Effector memory CD4-positive, alpha-beta T cell (primary cell): Measurements from ENCODE around the gene SCN4A.
"Not testable (repeated sequence)": the region's sequence is repeated elsewhere in the genome, so short reads cannot be mapped to it uniquely, and the experiment has no call there.

ENCODE experiments used
- DNase-seq, 3 donors: peaks; one replicate each; pipeline ENCODE4 v3.0.0-alpha.2; 2020
- H3K27ac ChIP-seq: 2 replicates; pipeline ENCODE4 v1.7.0; 2013; ENCODE audit warnings: mild to moderate bottlenecking, low read length, moderate library complexity; ENCODE audit not compliant: insufficient read depth, poor library complexity, severe bottlenecking
- H3K27me3 ChIP-seq: replicated peaks from 2 replicates; pipeline ENCODE4 v1.7.0; 2013; ENCODE audit warnings: mild to moderate bottlenecking, low read length; ENCODE audit not compliant: insufficient read depth, control insufficient read depth, poor library complexity, severe bottlenecking
- H3K36me3 ChIP-seq: 2 replicates; pipeline ENCODE4 v1.7.0; 2013; ENCODE audit warnings: mild to moderate bottlenecking, low read length, moderate library complexity; ENCODE audit not compliant: control insufficient read depth, insufficient read depth
- H3K4me1 ChIP-seq: 2 replicates; pipeline ENCODE4 v1.7.0; 2013; ENCODE audit warnings: low read length, mild to moderate bottlenecking; ENCODE audit not compliant: control insufficient read depth, insufficient read depth, poor library complexity, severe bottlenecking
- H3K4me3 ChIP-seq: 2 replicates; pipeline ENCODE4 v1.7.0; 2013; ENCODE audit warnings: low read length, low read depth, mild to moderate bottlenecking; ENCODE audit not compliant: insufficient read depth, poor library complexity, severe bottlenecking
- H3K9me3 ChIP-seq: 2 replicates; pipeline ENCODE4 v1.7.0; 2013; ENCODE audit warnings: mild to moderate bottlenecking, low read length, moderate library complexity; ENCODE audit not compliant: control insufficient read depth

Gene SCN4A

DNA sequence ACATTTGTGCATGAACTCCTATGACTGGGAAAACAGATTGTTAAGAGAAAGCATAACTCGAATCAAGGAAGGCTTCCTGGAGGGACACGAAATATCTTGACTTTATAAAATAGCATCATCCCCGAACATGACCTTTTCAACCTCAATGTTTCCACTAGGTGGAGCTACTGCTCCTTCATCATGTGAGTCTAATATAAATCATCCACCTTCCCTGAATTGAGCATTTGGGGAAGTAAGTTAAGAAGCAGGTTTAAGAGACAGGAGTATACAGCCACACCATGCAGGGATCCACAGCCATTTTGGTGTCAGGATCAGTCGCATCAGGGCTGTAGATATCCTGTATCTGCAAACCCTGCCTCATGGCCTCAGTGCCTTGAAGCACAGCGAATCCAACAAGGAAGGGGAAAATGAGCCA, 68.9 kb downstream of the SCN4A start:
- H3K4me3 ChIP-seq, H3K27ac ChIP-seq, H3K36me3 ChIP-seq, DNase-seq, H3K27me3 ChIP-seq, H3K4me1 ChIP-seq, H3K9me3 ChIP-seq: not testable (repeated sequence)

DNA sequence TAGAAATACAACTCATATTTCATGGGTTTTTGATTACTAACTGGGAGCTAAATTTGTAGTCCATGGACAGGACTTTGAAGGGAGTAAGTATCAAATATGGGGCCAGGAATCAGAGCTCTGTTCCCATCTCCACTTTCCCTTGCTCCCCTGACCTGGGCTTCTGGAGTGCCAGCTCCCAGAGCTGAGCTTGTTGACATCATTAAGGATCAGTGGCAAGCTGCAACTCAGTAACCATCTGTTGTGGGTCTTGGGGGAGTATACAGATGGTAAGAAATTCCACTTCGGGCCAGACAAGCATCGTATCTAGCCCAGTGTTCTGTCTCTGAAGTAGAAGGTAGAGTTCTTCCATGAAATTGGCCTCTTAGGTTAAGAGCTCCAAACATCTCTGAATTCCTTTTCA, 70.7 kb downstream of the SCN4A start:
- H3K36me3 ChIP-seq, H3K4me3 ChIP-seq, H3K27ac ChIP-seq, DNase-seq, H3K9me3 ChIP-seq, H3K27me3 ChIP-seq, H3K4me1 ChIP-seq: not testable (repeated sequence)

DNA sequence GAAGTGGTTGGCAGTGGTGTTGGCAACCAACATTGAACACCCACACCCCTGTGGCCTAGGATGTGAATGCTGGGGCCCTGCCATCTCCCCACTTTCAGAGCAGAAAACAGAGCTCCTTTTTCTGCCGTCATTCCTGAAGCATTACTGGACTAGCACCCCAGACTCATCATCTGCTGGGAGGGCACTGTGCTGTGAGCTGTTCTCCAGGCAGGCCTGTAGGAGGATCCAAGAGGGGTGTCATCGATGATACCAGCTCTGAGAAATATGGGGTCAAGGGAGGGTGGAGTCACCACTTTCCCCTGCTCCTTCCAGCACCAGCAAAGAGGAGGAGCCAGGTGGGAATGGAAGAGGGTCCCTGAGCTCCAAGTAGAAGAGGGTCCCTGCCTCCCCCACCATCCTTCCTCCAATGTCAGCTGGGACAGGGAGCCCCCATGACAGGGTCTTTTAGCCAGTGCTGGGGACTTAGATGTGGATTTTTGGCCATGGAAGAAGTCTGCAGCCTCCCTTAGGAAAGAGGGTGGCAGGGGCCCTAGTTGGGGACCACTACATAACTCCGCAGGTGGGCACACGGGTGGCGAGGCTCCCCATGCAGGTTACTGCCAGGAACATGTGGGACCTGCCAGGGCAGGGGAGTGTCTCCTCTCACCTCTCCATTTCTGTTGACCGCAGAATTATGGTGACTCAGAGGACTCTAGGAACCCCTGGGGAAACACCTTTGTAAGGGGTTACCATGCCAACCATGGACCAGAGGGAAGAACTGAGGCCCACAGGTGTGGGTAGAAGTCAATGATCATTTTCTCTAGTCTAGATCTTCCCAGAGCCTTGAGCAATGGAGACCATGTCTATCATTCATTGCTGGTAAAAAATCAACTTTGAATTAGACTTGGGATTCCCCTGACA, 73.6 kb downstream of the SCN4A start:
- H3K27me3 ChIP-seq, H3K4me1 ChIP-seq, H3K9me3 ChIP-seq, H3K27ac ChIP-seq, H3K4me3 ChIP-seq, H3K36me3 ChIP-seq: not testable (repeated sequence)
- DNase-seq = peak; percentile 12 to 18 (median 18)

DNA sequence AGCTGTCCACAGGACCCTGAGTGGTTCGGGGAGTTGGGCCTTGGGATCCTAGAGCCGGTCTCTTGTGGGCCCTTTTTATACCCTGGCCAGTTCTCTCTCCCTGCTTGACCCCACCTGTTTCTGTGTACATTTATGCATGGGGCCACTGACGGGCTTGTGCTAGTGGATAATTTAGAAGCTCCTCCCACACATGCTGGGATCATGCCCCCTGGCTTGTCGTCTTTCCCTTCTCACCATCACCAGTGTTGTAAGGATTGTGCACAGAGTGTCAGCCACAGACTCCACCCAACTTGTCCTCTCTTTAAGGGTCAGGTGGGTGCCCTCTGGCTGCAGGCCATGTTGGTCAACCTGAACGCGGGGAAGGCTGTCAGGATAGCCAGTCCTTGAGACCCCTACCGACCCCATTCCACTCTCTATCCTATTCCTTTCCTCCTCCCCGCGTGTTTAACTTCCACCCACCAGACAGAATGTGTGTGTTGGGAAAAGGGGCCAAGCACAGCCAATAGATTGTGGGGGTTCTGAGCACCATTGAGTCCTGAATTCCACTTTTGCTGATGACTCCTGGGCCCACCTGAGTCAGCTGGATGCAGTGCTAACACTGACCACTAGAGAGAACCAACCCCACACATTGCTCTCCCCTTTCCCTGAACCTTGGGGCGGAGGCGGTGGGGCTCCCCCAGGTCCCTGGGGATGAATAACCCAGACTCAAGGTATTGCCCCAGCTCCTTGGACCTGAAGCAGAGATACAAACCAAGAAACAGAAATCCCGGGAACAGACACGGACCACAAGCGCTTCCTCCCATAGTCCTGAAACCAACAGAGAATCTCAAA, 76.0 kb downstream of the SCN4A start, which contains the start of gene CSH1:
Gene CSH1, minus strand, starts transcription at position 51 of the 831 bp plus-strand sequence. CDS start 63 bp downstream, outside the sequence.
- DNase-seq, H3K4me1 ChIP-seq, H3K27ac ChIP-seq, H3K4me3 ChIP-seq, H3K36me3 ChIP-seq, H3K27me3 ChIP-seq, H3K9me3 ChIP-seq: not testable (repeated sequence)

DNA sequence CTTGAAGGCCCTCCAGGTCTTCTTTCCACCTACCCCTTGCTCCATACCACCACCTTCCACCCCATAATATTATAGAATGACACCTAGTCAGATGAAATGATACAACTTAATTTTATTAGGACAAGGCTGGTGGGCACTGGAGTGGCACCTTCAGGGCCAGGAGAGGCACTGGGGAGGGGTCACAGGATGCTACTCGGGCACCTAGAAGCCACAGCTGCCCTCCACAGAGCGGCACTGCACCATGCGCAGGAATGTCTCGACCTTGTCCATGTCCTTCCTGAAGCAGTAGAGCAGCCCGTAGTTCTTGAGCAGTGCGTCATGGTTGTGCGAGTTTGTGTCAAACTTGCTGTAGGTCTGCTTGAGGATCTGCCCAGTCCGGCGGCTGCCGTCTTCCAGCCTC, 77.9 kb downstream of the SCN4A start:
- not testable (repeated sequence) for H3K27me3 ChIP-seq, DNase-seq, H3K36me3 ChIP-seq, H3K27ac ChIP-seq, H3K9me3 ChIP-seq, H3K4me1 ChIP-seq, H3K4me3 ChIP-seq

DNA sequence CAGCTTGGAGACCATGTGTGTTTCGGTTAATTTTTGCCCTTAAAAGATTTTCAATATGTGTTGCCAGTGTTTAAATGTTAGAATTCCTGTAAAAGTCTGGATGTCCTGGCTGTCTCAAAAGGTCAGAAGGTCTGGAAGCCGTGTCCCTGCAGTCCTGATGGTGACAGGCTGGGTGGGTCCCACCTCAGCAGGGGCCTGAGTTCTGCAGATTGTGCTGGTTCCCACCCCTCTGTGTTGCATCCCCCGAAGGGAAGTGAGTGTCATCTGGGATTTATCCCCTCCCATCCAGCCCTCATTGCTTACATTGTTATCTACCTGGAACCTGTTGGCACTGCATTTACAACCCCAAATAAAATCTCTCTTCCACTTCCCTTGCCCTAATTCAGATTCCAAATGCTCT, 78.7 kb downstream of the SCN4A start:
- not testable (repeated sequence) for DNase-seq, H3K4me1 ChIP-seq, H3K27me3 ChIP-seq, H3K9me3 ChIP-seq, H3K27ac ChIP-seq, H3K36me3 ChIP-seq, H3K4me3 ChIP-seq

DNA sequence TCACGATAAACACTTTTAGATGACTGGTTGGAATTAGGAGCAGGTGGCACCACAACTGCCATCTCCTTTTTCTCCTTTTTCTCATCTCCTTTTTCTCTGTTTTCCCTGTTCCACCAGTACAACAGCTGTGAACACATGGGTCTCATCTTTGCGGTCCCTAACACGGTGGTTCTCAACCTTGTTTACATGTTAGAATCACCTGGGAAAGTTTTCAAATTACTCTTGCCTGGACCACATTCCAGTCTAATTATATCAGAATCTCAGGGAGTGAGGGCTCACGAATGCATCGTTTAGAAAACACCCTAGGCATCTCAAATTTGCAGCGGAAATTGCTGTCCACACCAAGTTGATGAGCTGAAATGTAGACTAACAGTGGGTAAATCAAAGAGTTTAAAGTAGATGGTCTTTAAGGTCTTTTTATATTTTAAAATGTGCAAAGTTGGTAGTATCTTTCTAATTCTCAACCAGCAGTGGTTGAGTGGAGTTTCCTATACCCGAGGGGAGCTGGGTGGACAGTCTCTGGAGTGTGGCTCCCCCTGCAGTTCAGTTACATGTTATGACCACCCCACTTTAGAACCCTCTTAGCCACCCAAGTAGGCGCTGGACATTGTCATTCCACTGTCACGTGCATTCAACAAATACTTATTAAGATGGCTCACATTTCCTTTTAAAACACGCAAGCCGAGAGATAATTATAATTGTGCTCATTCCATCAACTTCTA, 80.2 kb downstream of the SCN4A start:
- not testable (repeated sequence) for H3K36me3 ChIP-seq, H3K27ac ChIP-seq, DNase-seq, H3K4me3 ChIP-seq, H3K4me1 ChIP-seq, H3K9me3 ChIP-seq, H3K27me3 ChIP-seq

DNA sequence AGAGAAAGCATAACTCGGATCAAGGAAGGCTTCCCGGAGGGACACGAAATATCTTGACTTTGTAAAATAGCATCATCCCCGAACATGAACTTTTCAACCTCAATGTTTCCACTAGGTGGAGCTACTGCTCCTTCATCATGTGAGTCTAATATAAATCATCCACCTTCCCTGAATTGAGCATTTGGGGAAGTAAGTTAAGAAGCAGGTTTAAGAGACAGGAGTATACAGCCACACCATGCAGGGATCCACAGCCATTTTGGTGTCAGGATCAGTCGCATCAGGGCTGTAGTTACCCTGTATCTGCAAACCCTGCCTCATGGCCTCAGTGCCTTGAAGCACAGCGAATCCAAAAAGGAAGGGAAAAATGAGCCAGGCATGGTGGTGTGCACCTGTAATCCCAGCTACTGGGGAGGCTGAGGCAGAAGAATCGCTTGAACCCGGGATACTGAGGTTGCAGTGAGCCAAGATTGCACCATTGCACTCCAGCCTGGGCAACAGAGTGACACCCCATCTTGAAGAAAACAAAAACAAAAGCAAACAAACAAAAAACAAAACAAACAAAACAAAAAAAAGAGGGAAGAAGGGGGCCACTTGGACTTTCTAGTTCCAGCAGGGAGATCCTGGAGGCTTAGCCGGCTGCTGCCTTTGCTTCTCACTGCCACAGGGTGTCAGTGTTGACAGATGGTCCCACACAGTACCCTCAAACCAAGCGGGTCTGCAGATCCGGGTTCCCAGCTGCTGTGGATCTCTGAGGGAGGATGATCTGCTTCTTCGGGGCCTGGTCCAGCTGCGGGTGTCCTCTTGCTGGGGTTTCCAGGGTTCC, 83.5 kb downstream of the SCN4A start:
- DNase-seq, H3K27me3 ChIP-seq: not testable (repeated sequence)

More for the DNA sequence above, 83.5 kb downstream of the SCN4A start:
- H3K27ac ChIP-seq, H3K4me1 ChIP-seq, H3K9me3 ChIP-seq, H3K36me3 ChIP-seq, H3K4me3 ChIP-seq: not testable (repeated sequence)
